HG03354 (cell line): Measurements from ENCODE around the gene NUP205.
A peak's percentile ranks its signal among the peaks of the same experiment; 100 is the strongest.
"Not testable (repeated sequence)": the region's sequence is repeated elsewhere in the genome, so short reads cannot be mapped to it uniquely, and the experiment has no call there.

ENCODE experiments used
- ATAC-seq: cut with Tn5 transposase; IDR thresholded peaks from one replicate; pipeline ENCODE4 v1.9.1; 2021; ENCODE audit warnings: mild to moderate bottlenecking; ENCODE audit not compliant: unreplicated experiment, poor library complexity, severe bottlenecking

The NUP205 gene

GRCh38 chr7:135662373-135663114 is 104.8 kb downstream of the NUP205 start, which contains the start of gene STMP1:
Gene STMP1, plus strand, starts transcription at chr7:135662514.
- peak; percentile 97 for ATAC-seq

GRCh38 chr7:135664046-135664589 is 106.4 kb downstream of the NUP205 start:
- ATAC-seq, result no peak

- no peak for ATAC-seq
These were observed 107.3 kb downstream of the NUP205 start for GRCh38 chr7:135665042-135665441.

- ATAC-seq, result no peak
These were observed 108.4 kb downstream of the NUP205 start for GRCh38 chr7:135666156-135666555.

GRCh38 chr7:135666846-135667245 is 109.1 kb downstream of the NUP205 start:
- ATAC-seq, result no peak

GRCh38 chr7:135667626-135668025 is 109.9 kb downstream of the NUP205 start:
- ATAC-seq, result not testable (repeated sequence)

- not testable (repeated sequence) for ATAC-seq
These were observed 111.2 kb downstream of the NUP205 start for GRCh38 chr7:135668852-135669395.

GRCh38 chr7:135669774-135670173 is 112.1 kb downstream of the NUP205 start:
- no peak for ATAC-seq

- ATAC-seq, result no peak
These were observed 112.5 kb downstream of the NUP205 start for GRCh38 chr7:135670179-135670578.

GRCh38 chr7:135672560-135673359 is 115.0 kb downstream of the NUP205 start:
- ATAC-seq, result peak; percentile 94

- ATAC-seq, result no peak
These were observed 115.6 kb downstream of the NUP205 start for GRCh38 chr7:135673360-135673706.

GRCh38 chr7:135678612-135679575 is 121.2 kb downstream of the NUP205 start:
- no peak for ATAC-seq

GRCh38 chr7:135681762-135682161 is 124.0 kb downstream of the NUP205 start:
- ATAC-seq, result no peak

- no peak for ATAC-seq
These were observed 124.5 kb downstream of the NUP205 start for GRCh38 chr7:135682191-135682590.

- no peak for ATAC-seq
These were observed 125.9 kb downstream of the NUP205 start for GRCh38 chr7:135683609-135684008.

- no peak for ATAC-seq
These were observed 126.4 kb downstream of the NUP205 start for GRCh38 chr7:135684136-135684535.

- ATAC-seq, result no peak
These were observed 127.0 kb downstream of the NUP205 start for GRCh38 chr7:135684699-135685098.

- ATAC-seq, result no peak
These were observed 127.8 kb downstream of the NUP205 start for GRCh38 chr7:135685306-135686084.

GRCh38 chr7:135687466-135687865 is 129.7 kb downstream of the NUP205 start:
- ATAC-seq, result no peak
